GM21390 (cell line): Measurements from ENCODE around the gene DEFB121.
"Not testable (repeated sequence)": the region's sequence is repeated elsewhere in the genome, so short reads cannot be mapped to it uniquely, and the experiment has no call there.

Source experiments
- ATAC-seq: cut with Tn5 transposase; IDR thresholded peaks from one replicate; pipeline ENCODE4 v1.9.1; 2021; ENCODE audit not compliant: unreplicated experiment

Gene DEFB121, protein sequence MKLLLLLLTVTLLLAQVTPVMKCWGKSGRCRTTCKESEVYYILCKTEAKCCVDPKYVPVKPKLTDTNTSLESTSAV

DNA sequence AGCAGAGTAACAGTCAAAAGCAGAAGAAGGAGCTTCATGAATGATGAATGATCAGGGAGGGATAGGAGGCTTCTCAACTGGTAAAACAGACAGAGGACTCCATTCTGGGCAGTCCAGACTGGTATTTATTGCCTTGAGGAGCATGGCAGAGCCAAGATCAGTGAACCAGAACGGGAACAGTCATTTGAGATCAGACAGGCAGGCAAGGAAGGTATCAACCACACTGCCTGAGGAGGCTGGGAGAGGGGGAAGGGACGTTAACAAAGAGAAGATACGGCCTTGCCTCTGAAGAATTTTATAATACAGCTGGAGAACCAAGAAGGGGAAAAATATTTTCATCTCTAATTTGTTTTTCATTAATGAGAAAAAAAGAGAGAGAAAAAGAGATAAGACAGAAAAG lies at the start of gene DEFB121:
DEFB121 (minus strand) TSS at position 101 of the 400 bp plus-strand sequence; CDS start at position 38, 63 bp downstream.
- ATAC-seq = no peak

DNA sequence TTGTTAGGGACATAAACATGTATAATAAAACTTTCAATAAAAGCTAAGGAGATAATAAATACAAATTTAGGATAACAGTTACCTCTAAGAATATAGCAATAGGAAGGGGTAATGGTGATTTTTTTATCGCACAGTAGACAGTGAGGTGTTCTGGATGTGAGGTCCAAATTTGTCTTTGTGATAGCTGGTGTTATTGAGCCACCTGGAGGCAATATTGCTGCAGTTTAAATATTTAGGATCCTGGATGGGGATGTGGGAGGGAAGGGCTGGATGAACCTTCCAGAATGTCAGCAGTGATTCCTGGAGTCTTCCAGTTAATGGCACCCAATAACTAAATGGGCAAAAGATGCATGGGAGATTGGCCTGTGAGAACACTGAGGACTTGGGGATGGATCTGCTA lies 48.3 kb upstream of the DEFB121 start:
- no peak for ATAC-seq

DNA sequence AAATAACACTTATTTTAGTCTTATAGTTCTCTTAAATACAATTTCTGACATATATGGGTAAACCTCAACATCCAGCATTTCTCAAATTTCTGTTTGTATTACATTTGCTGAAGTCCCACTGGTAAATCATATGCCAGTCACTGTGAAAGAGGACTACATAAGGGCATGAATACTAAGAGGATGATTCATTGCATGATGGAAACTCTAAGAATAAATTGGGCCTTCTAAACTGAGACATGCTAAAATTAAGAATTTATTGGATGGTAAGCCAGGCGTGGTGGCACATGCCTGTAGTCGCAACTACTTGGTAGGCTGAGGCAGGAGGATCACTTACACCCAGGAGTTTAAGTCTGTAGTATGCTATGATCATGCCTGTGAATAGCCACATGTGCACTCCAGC lies 46.6 kb upstream of the DEFB121 start:
- ATAC-seq = no peak

DNA sequence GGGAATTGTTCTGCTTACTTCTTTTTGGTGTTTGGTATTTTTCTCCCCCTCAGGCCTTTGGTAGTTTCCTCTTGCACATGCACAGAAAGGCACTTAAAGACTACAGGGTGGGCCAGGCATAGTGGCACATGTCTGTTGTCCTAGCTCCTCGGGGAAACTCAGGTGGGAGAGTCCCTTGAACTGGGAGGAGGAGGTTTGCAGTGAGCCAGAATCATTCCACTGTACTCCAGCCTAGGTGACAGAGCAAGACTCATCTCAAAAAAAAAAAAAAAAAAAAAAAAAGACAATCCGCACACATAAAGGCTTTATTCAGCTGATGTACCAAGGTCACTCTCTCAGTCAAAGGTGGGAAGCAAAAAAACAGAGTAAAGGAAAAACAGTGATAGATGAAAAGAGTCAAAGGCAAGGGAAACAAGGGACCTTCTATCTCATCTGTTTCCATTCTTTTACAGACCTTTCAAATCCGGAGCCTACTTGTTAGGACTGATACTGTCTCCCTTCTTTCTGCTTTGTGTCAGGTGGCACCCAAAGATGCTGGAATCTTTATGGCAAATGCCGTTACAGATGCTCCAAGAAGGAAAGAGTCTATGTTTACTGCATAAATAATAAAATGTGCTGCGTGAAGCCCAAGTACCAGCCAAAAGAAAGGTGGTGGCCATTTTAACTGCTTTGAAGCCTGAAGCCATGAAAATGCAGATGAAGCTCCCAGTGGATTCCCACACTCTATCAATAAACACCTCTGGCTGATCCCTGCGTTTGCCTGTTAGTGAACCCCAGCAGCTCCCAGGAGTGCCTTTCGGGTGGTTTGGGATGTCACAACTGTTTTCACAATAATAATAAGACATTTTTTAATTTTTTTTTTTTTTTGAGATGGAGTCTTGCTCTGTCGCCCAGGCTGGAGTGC lies 43.7 kb upstream of the DEFB121 start:
- no peak for ATAC-seq

DNA sequence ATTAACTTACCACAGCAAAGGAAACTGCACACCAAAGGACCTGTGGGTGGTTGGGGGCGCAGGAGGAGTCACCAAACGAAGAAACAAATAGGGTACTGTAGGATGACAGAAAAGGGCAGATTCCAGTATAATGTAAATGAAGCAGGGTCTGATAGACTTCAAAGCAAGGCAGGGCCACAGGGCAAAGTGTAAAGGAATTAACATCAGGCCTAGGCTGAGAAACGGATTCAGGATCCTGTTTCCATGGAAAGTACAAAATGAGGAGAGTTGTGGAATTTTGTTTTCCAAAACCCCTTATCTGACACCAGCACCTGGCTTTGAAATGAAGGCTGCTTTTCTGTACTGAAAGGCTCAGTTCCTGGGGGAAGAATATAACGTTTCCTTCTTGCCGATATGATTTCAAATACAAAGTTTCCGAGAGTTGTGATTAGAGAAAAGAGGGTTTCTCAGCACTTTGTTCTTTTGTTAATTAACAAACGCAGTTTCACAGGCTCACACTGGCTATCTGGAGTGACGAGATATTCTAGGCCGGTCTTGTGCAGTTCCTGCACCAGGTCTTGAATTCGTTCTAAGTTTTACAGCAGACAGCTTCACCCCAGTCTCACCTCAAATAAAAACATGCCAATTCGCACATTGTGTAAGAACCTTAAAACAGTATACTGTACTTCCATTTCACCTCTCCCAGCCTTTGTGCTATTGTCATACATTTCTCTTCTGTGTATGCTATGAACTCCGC lies 40.2 kb upstream of the DEFB121 start:
- ATAC-seq = no peak

DNA sequence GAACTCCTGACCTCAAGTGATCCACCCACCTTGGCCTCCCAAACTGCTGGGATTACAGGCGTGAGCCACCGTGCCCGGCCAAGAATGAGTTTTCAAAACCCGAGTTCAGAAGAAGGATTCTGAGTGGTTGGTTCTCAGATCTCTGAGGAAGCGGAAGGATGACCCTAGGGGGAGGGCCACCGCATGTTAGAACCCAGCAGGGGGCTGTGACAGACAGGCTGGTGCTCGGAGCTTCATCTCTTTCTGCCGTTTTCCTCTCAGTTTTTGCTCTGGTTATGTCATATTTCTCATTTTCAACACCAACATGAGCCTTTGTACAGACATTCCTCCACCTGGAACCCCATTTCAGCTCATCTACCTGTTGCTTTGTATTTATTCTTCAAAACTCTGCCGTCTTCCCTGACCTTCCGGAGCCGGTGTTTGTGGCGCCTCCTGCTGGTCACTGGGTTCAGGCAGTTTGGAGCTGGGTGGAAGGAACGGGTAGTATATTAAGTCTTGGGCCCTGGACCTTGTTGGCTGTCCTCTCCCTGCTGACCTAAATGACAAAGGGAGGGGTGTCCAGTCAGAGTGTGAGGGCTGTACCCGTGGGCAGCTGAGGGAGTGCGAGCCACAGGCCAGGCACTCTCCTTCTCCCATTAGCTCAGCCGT lies 34.1 kb upstream of the DEFB121 start, which contains the start of gene DEFB123:
DEFB123 (plus strand) TSS at position 621 of the 648 bp plus-strand sequence. CDS start 67 bp downstream, outside the sequence.
- no peak for ATAC-seq

DNA sequence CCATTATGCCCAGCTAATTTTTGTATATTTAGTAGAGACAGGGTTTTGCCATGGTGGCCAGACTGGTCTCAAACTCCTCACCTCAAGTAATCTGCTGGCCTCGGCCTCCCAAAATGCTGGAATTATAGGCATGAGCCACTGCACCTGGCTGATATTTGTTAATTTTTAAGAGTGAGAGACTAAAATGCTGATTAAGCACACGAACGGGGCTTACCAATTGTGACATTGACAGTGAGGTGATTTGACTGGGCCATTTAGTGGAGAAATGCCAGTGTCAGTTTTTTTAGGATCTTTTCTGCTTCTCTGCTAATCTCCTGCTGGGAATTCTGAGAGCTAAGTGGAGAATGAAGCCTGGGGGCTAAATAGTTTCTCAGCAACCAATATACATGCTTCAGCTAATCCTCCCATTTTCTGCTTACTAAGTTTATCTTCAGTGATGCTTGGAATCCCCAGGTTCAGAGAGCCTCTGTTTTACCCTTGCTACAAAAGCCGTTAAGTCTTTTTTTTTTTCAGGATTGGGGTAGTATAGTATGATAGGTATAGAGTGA lies 24.6 kb upstream of the DEFB121 start:
- no peak for ATAC-seq

DNA sequence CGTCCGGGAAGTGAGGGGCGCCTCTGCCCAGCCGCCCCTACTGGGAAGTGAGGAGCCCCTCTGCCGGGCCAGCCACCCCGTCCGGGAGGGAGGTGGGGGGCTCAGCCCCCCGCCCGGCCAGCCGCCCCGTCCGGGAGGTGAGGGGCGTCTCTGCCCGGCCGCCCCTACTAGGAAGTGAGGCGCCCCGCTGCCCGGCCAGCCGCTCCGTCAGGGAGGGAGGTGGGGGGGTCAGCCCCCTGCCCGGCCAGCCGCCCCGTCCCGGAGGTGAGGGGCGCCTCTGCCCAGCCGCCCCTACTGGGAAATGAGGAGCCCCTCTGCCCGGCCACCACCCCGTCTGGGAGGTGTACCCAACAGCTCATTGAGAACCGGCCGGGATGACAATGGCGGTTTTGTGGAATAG lies 21.6 kb upstream of the DEFB121 start:
- ATAC-seq = not testable (repeated sequence)

DNA sequence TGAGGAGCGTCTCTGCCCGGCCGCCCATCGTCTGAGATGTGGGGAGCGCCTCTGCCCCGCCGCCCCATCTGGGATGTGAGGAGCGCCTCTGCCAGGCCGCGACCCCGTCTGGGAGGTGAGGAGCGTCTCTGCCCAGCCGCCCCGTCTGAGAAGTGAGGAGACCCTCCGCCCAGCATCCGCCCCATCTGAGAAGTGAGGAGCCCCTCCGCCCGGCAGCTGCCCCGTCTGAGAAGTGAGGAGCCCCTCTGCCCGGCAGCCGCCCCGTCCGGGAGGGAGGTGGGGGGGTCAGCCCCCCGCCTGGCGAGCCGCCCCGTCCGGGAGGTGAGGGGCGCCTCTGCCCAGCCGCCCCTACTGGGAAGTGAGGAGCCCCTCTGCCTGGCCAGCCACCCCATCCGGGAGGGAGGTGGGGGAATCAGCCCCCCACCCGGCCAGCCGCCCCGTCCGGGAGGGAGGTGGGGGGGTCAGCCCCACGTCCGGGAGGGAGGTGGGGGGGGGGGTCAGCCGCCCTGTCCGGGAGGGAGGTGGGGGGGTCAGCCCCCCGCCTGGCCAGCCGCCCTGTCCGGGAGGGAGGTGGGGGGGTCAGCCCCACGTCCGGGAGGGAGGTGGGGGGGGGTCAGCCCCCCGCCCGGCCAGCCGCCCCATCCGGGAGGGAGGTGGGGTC lies 21.0 kb upstream of the DEFB121 start:
- not testable (repeated sequence) for ATAC-seq

DNA sequence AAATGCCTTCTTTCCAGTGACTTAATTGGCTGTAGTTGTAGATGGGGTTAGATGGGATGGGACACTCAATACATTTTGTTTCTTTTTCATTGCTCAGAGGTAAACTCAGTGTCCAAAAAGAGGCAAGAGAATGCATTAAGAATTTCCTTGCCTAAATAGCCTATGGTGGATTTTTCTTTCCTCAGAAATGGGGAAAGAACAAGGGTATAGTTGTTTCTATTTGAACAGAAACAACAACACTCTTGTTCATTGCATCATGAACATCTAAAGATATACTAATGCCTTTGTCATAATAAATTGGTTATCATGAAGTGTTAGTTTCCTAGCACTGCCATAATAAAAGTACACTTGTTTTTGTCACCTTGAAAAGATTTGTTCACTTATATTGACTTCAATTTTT lies 19.8 kb upstream of the DEFB121 start:
- no peak for ATAC-seq

DNA sequence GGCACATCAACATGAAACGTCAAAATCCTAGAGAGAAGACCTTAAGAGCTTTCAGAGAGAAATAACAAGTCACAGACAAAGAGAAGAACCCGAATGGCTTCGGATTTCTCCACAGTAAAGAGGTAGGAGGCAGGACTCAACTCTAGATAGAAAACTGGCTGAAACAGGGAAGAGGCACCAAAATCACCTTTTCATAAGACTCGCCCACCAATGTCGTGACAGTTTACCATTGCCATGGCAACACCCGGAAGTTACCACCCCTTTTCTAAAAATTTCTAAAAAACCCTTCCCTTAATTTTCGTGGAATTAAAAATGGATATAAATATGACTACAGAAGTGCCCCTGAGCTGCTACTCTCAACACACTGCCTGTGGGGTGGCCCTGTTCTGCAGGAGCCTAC lies 12.3 kb upstream of the DEFB121 start:
- ATAC-seq = no peak

DNA sequence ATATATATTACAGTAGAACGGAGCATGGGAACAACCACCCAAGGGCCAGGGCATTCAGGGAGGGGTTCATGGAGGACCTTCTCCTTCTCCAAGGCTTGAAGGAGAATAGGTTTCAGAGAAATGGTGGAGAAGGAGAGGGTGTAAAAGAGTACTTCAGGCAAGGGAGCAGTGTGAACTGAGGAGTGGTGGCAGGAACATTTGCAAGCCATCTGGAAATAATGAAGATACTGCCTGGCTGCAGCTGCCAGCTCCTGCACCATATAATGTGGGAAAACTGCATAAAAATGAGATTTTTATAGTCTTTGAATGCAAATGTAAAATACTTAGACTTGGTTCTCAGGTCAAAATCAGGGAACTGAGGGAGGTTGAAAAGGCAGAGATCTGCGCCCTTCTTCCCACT lies 9.6 kb upstream of the DEFB121 start:
- ATAC-seq = no peak

DNA sequence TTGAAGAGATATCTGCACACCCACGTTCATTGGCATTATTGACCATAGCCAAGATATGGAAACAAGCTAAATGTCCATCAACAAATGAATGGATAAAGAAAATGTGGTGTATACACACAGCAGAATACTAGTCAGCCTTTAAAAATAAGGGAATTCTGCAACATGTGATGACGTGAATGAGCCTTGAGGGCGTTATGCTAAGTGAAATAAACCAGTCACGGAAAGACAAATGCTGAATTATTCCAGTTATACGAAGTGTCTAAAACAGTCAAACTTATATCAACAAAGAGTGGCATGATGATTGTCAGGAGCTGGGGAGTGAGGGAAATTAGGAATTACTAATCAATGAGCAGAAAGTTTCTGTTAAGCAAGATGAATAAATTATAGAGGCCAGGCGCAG lies 8.4 kb upstream of the DEFB121 start:
- no peak for ATAC-seq

DNA sequence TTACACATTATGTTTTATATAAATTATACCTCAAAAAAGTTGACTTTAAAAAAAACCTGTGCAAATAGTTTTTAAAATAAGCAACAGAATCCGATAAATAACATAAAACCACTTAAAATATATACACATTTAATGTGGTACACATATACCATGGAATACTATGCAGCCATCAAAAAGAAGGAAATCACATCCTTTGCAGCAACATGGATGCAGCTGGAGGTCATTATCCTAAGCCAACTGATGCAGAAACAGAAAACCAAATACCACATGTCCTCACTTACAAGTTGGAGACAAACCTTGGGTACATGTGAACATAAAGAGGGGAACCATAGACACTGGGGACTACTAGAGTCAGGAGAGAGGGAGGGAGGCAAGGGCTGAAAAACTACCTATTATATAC lies 4.0 kb upstream of the DEFB121 start:
- ATAC-seq = no peak

DNA sequence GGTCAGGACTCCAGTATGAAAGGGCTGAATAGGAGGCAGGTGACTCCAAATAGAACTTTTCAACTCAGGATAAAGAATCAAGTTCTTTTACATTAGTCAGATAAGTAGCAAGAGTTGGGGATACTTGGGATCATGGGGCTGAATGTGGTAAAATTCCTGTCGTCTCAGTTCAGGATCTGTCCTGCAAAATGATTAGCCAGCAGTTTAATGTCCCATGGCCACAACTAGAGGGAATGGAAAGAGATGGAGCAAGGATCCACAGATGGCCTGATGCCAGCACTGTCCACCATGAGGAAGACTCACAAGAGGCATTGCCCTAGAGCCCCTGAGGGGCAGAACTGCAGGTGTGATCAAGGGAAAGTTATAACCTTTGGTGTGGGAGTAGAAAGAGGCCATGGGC lies 2.1 kb downstream of the DEFB121 start:
- no peak for ATAC-seq

DNA sequence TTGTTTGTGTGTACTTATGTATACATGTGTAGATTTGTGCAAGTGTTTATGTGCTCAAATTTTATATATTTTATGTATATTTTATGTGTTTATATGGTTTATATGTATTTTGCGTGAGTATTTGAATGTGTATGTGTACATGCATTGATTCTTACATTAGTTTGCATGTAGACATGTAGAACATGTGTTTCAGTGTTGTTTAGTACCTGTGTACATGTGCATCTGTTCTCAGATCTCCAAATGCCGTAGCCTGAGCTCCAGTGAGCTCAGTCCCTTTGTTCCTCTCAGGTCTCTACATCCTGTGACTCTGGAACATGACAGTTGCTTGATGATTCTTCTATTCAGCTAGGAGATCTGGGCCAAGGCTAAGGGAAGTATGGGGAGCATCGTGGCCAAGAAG lies 11.1 kb downstream of the DEFB121 start:
- no peak for ATAC-seq

DNA sequence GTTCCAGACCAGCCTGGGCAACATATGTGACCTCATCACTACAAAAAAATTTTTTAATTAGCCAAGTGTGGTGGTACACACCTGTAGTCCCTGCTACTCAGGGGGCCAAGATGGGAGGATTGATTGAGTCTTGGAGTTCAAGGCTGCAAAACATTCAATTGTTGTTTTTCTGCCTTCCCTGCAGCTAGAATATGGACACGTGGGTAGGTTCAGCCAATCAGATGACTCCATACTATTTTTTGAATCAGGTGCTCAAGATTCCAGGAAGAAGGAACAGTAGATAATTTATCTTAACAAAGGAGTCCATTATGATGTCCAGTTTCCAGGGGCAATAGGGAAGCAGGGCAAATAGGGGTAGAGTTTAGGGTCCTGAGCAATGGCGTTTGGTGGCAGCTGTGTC lies 13.2 kb downstream of the DEFB121 start:
- ATAC-seq = no peak

DNA sequence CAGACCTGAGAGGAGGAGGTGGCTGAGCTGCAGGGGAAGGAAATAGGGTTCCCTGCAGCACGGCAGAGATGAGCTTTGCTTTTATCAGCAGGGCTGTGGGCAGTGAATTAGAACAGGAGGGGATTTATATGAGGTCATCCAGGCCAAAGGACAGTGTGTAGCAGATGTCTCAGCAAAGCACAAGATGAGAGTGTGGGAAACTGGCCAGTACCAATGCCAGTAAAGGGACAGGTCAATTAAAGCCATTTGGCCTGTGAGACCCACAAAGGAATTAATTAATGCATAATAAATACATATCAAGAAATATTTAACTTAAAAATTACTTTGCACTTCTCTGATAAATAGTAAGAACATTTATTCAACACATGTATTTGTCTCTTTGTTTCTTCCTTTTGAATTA lies 15.5 kb downstream of the DEFB121 start, which contains the start of gene DEFB119:
DEFB119 (minus strand) TSS at position 101 of the 400 bp plus-strand sequence. CDS start 107 bp downstream, outside the sequence.
- ATAC-seq = no peak

DNA sequence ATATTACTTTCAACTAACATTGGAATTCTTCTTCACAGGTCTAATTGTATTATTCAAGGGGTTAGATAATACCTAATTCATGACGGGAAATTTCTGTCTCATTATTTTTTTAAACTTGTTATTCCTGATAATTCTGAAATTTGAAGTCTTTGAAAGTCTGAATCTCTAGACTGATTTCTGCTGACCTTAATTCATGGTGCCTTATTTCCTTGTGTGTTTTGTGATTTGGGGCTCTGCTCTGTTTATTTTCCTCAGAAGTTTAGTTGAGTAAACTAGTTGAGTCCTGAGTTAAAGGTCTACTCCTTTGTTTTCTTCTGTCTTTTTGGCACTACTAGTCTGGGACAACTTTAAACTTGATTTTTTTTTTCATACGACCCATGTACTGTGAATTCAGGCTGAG lies 31.7 kb downstream of the DEFB121 start:
- ATAC-seq = no peak

DNA sequence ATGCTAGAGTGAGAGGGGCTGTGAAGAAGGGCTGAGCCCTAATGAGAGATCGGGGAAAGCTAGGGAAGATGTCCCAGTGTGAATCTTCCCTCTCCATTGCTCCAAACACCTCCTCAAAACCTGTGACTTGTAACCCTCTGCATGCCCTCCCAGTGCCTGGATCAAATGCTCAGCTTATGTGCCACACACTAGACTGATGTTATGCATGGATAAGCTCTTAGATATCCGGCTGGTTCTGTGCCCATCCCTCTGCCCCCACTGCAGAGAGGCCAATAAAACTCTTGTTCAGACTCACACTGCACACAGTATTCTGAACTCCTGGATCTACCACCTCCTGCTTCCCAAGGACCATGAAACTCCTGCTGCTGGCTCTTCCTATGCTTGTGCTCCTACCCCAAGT lies 37.7 kb downstream of the DEFB121 start, which contains the start of gene DEFB118:
DEFB118 (plus strand) TSS at position 301 of the 400 bp plus-strand sequence; CDS start at position 351, 50 bp downstream.
- no peak for ATAC-seq
